Erythroblast (primary cell): ENCODE measurements around the gene STX8.
A peak's percentile ranks its signal among the peaks of the same experiment; 100 is the strongest.

Experiments used
- DNase-seq, 2 experiments: peaks; one replicate each; lab custom pipeline; 2025; lab: John Stamatoyannopoulos, UW
- GATA1 ChIP-seq: IDR thresholded peaks from 2 replicates; pipeline ENCODE4 v1.6.1; 2011; ENCODE audit warnings: low read depth, mild to moderate bottlenecking, control low read depth, low read length, moderate library complexity
- POLR2A ChIP-seq: IDR thresholded peaks from 2 replicates; pipeline ENCODE4 v1.6.1; 2011; ENCODE audit warnings: mild to moderate bottlenecking, low read length

The STX8 gene

GRCh38 chr17:9307313-9307998, 268.2 kb downstream of the STX8 start:
- no peak for DNase-seq

DNA sequence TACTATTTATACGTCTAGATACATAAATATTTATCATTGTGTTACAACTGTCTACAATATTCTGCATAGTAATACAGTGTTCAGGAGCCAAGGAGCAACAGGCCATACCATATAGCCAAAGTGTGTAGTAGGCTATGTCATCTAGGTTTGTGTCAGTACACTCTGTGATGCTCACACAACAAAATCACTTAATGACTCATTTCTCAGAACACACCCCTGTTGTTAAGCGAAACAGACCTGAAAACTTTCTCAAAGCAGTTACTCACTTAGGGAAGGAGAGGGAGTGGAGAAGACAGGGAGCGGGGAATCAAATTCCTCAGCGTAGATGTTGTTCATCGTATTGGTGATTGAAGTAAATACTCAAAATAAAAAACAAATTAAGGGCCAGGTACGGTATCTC, 269.5 kb downstream of the STX8 start:
- no peak for DNase-seq
- TF ChIP-seq GATA1 = no peak
- no peak for TF ChIP-seq POLR2A

More at GRCh38 chr17:9307313-9307998, 268.2 kb downstream of the STX8 start:
- TF ChIP-seq GATA1 = no peak
- TF ChIP-seq POLR2A = no peak

- TF ChIP-seq GATA1 (no peak), POLR2A (no peak)
- no peak for DNase-seq
Measured at GRCh38 chr17:9299695-9300094, 275.9 kb downstream of the STX8 start.

DNA sequence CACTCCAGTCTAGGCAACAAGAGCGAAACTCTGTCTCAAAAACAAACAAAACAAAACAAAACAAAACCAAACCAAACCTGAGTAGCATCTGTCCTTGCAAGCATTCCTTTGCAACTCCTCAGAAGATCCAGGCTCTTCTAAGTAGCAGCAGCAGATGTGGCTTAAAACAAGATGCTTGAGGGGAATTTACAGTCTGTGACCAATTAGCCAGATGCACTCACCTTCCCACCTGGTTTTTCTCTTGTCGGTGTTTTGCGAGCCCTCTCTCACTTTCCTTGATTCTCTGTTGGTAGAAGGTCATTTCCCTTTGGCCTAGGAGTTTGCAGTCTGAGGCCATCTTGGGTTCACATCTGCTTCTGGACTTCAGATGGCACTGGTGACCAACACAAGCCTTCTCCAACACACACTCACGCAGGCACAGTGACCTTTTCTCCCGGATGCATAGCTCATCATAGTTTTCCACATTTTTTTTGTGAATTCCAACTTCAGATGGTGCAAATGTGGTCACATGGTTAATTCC, 276.8 kb downstream of the STX8 start:
- TF ChIP-seq GATA1 = no peak
- TF ChIP-seq POLR2A = no peak

GRCh38 chr17:9298135-9298534, 277.5 kb downstream of the STX8 start:
- TF ChIP-seq GATA1 (no peak), POLR2A (no peak)
- DNase-seq = no peak

More for the DNA sequence above, 276.8 kb downstream of the STX8 start:
- DNase-seq = no peak

DNA sequence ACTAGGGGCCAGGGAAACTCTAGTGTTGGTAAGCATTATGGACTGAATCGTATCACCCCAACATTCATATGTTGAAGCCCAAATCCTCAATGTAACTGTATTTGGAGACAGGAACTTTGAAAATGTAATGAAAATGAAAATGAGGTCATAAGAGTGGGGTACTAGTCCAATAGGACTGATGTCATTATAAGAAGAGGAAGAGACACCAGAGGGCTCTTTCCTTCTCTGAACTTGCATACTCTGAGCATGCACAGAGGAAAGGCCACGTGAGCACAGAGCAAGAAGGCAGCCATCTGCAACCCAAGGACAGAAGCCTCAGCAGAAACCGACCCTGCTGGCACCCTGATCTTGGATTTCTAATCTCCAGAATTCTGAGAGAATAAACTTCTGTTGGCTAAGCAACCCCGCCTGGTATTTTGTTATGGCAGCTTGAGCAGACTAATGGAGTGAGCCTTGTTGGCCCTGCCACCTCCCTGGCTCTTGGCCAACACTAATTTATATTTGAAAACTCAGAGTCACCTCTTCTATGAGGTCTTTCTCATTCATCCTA, 280.9 kb downstream of the STX8 start:
- DNase-seq = no peak
- TF ChIP-seq GATA1 (no peak), POLR2A (no peak)

DNA sequence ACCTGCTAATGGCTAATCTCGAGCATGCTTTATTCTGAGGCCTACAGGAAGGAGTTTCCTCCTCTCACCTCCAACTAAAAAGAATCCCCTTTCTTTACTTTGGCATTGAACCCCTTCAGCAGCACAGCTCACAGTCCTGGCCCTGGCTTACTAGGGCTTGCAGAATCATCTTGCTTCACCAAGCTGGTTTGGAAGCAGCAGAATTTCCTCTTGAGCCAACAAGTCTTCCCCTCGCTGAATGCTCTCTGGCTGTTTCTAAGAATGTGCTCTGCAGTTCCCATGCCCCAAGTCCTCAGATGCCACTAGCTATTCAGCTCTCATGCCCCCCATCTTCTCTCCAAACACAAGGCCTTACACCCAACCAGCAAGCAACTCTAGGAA, 283.1 kb downstream of the STX8 start:
- TF ChIP-seq POLR2A (no peak), GATA1 (no peak)
- no peak for DNase-seq

DNA sequence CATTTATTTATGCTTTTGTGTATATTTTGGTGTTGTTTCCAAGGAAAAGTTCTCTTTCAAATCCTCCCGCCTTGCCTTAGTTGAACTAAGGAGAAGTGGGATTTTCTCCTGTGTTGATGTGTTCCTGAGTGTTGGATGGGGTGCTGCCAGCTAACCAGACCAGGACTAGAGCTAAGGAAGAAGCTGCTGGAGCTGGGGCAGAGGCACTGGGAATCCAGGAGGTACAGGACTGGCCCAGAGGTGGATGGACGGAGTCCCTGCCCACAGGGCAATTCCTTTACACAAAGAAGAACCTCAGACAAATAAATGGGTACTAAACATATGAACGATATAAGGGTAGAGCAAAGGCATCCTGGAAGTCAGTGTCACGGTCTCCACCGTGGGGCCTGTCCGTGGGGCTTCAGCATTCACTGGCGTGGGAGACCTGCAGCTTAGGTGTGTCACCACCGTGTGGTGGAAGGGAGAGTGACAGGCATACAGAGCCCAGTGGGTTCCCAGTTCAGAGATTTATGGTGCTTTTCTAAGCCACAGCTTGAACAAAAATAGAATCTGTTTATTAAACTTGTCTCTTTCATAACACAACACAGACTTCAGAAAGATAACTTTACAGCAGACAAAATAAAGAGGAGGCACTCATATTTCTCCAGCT, 283.6 kb downstream of the STX8 start:
- peak in 1 of 2 experiments; percentile 23 for DNase-seq
- TF ChIP-seq GATA1 (no peak), POLR2A (no peak)

DNA sequence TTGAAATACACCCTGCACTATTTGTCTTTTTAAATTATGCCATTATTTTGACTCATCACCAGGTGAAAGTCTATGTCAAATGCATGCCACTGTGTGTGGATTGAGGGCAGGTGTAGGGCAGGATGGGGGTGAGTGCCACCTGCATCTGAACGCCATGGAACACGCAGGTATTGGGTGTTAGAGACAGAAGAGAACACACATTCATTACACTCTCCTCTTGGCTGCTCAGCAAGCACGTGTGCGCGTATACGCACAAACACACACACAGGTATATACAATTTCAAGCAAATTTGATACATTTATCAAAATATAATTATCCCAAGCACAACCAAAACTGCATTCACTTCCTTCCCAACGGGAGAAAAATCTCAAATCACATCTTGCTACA, 285.4 kb downstream of the STX8 start:
- TF ChIP-seq POLR2A = no peak
- no peak for TF ChIP-seq GATA1

GRCh38 chr17:9287306-9287705, 288.3 kb downstream of the STX8 start:
- DNase-seq = no peak
- TF ChIP-seq POLR2A (no peak), GATA1 (no peak)

More for the DNA sequence above, 285.4 kb downstream of the STX8 start:
- no peak for DNase-seq

- TF ChIP-seq GATA1 = no peak
- TF ChIP-seq POLR2A = no peak
- DNase-seq = no peak
Measured at GRCh38 chr17:9286434-9286833, 289.2 kb downstream of the STX8 start.

DNA sequence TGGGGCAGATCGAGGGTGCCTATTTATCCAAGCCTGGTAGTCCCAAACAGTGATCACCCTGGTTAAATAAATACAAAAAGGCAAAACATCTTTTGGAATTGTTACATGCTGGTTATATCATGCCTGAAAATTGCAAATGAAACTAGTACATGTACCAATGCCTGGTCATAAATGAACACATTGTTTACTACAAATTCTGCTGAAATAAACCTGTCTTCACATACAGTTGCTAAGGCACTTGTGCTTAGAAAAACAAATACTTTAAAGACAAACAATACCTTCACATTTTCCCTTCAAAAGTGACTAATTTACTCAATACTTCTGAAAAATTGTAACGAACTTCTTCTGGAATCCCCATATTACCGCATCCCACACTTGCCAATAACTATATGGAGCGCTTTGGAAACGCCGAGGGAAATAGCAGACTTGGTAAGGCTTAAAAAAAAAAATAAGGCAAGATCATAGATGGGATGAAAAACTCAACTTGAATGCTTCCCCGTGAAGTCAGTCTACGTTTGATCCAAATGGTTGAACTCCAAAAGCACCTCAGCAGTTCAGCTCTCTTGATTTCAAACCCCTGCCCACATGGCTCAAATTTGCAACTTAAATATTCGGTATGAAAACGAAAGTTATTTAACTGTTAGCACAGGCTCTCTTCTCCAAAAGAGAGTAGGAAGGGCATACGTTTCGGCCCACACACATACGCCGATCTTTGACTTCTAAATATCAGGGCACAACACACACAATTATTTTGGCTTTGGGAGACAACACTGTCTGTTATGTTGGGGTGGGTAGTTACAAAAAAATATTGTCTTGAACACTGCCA, 289.8 kb downstream of the STX8 start:
- DNase-seq = no peak
- TF ChIP-seq POLR2A = no peak
- no peak for TF ChIP-seq GATA1

DNA sequence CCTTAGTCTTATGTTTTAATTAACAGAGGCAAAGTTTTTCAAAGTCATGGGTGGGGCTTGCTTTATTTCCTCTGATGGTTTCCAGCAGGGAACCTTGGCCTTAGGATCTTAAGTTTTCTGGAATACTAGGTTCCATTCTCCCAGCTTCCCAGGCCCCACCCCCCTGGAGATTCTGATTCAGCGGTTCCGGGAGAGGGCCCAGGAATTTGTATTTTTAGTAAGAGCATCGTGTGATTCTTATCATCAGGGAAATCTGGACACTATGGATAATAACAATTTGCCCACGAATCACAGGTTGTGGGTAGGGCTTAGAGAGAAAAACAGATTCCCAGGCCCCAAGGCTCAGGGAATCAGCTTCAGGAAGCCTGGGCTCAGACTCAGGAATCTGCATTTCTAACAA, 290.7 kb downstream of the STX8 start:
- DNase-seq = no peak
- TF ChIP-seq GATA1 (no peak), POLR2A (no peak)
